ENCODE results near the gene CDK5R1. TPM values are rescaled to one million over a fixed set of nuclear protein-coding genes. Genes with fewer than 3 reads are reported as not detected.
"Not testable (repeated sequence)": the region's sequence is repeated elsewhere in the genome, so short reads cannot be mapped to it uniquely, and the experiment has no call there.

CDK5R1 gene
- total RNA-seq, 1 experiment from 2014 or later = 2.5 TPM

DNA sequence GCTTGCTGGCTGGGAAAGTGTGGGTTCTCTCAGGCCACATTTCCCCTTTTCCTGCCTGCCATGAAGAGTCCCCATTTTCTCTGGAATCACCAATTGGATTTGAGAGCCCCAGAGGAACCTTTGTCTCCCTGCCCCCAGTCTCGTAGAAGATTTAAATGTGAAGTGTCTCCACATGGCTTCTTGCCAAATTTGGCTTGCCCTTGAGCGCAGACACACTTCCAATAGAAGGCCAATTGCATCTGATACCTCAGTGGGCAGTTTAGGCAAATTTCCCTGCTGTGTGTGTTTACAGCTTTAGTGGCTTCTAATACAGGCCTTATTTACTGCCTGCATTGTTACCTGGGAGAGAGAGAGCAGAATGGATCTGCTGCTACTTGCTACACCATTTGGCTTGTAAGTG lies 29.7 kb downstream of the CDK5R1 start:
- DNase-seq (ENCODE audit: low spot score) = no peak

DNA sequence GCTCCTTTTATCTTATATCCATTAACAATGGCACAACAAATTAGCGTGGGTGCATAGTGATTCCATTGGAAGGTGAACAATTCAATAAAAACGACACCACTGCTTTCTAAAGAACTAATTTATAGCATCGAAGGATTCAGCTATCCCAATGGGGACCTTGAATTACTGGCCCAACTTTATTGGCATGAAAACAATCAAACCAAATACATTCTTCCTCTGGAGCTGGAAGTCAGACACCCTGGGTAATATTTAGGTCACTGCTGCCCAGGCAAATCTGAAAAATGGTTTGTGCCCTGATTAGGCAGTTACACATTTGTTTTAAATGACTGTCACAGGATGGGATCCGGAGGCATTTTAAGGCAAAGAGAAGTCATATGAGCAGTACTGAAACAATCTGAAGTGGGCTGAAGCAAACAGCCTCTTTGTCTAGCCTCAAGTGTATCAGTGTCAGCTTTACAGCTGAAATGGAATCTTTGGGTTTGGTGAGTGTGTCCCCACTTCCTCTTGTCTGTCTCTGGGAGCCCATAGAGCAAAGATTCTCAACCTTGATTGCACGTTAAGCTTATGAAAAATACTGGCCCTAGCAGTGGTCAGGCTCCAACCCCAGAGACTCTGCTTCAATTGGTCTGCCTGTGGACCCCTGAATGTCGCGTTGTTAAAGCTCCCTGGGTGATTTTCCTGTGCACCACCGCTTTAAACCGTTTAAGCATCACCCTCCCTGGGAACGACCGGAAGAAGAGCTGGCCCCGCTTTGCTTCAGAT lies 30.3 kb downstream of the CDK5R1 start:
- no peak for DNase-seq (ENCODE audit: low spot score)

- DNase-seq (ENCODE audit: low spot score) = no peak
Observed at GRCh38 chr17:32517982-32518381, 31.2 kb downstream of the CDK5R1 start.

- no peak for DNase-seq (ENCODE audit: low spot score)
Observed at GRCh38 chr17:32518646-32519227, 31.9 kb downstream of the CDK5R1 start.

GRCh38 chr17:32519228-32520103 lies 32.7 kb downstream of the CDK5R1 start:
- no peak for DNase-seq (ENCODE audit: low spot score)

DNA sequence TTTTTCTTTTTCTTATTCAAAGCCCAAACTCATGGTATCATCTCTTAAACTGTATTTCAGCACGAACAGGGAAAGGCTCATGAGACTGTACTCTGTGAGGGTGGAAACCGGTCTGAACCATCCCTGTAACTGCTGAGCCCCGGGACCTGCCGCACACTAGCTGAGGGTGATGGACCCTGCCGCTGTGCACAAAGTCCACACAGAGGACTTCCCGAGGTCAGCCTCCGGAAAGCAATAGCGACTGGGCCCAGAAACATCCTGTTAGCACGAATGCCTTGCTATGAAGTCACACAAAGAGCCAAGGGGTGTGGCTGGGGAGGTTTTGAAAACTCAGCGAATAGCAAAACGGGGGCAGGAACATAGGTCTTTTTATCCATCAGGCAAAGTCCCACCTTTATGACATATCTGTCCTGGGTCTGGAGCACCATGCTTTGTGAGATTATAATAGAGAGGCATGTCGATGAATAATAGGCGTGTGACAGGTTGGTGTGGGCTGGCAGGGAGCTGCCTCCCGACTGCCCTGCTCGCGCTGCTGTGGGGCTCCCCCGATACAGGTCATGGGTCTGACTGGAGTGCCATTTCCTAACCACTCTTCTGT lies 33.4 kb downstream of the CDK5R1 start:
- no peak for DNase-seq (ENCODE audit: low spot score)

- DNase-seq (ENCODE audit: low spot score) = no peak
Observed at GRCh38 chr17:32520737-32521404, 34.1 kb downstream of the CDK5R1 start.

- no peak for DNase-seq (ENCODE audit: low spot score)
Observed at GRCh38 chr17:32523017-32523680, 36.4 kb downstream of the CDK5R1 start.

DNA sequence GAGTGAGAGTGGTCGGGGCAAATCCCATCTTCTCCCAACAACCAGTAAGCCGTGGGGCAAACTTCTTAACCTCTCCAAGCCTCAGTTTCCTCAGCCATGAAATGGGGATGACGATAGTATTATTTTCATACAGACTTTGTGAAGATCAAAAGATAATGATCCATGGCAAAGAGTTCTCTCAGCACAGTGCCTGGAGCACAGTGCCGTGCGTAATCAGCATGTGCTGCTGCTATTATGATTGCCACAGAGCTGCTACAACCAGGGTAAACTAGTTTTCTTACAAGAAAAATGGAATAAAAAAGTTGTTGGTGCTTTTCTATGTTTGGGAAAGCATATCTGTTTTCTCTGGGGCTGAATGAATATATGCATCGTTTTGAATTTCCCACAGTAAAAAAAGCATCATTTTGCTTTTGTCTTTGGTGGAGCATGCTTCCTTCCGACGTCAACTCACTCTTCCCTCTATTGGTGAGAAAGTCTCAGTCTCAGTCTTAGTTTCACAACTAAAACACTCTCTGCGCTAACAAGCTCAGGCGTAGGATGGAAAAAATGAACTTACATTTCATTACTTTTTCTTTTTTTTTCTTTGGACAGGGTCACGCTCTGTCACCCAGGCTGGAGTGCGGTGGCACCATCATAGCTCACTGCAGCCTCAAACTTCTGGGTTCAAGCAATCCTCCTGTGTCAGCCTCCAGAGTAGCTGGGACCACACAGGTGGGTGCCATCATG lies 37.2 kb downstream of the CDK5R1 start:
- DNase-seq (ENCODE audit: low spot score) = no peak

GRCh38 chr17:32524553-32524880 lies 37.7 kb downstream of the CDK5R1 start:
- DNase-seq (ENCODE audit: low spot score) = not testable (repeated sequence)

GRCh38 chr17:32525122-32525521 lies 38.3 kb downstream of the CDK5R1 start:
- peak; percentile 27 for DNase-seq (ENCODE audit: low spot score)

GRCh38 chr17:32527146-32527545 lies 40.4 kb downstream of the CDK5R1 start:
- no peak for DNase-seq (ENCODE audit: low spot score)

GRCh38 chr17:32528825-32529224 lies 42.0 kb downstream of the CDK5R1 start:
- DNase-seq (ENCODE audit: low spot score) = no peak

DNA sequence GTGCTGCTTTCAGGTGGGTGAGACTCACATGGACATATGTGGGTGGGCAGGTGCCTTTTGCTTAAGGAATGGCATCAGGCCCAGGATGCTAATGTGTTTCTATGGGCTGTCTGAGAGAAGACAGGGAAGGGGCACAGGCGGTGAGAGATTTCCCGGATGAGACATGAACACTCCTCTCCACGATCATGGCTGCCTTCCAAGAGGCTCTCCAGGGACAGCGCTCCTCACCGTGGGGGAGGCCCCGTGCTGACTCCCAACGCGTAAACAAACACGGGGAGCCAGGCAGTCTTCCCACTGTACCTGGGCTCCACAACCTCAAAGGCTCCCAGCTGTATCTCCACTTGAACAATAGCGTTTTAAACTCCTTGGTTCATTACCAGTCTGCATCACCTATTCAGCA lies 42.8 kb downstream of the CDK5R1 start:
- no peak for DNase-seq (ENCODE audit: low spot score)

DNA sequence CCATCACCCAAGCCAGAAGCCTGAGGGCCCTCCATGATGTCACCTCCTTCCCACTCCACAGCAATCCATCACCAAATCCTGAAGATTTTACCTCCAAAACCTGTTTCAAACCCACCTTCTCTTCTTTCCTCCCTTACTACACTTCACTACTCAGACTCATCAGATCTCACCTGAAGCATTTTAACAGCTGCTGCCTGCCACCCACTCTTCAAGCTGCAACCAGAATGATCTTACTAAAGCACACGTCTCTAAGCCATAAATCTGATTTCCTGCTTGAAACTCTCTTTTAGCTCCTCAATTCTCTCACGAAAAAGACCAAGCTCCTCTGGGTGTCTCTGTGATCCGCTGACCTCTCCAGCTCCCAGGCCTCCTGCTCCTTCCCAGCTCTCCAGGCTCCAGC lies 46.5 kb downstream of the CDK5R1 start:
- no peak for DNase-seq (ENCODE audit: low spot score)

DNA sequence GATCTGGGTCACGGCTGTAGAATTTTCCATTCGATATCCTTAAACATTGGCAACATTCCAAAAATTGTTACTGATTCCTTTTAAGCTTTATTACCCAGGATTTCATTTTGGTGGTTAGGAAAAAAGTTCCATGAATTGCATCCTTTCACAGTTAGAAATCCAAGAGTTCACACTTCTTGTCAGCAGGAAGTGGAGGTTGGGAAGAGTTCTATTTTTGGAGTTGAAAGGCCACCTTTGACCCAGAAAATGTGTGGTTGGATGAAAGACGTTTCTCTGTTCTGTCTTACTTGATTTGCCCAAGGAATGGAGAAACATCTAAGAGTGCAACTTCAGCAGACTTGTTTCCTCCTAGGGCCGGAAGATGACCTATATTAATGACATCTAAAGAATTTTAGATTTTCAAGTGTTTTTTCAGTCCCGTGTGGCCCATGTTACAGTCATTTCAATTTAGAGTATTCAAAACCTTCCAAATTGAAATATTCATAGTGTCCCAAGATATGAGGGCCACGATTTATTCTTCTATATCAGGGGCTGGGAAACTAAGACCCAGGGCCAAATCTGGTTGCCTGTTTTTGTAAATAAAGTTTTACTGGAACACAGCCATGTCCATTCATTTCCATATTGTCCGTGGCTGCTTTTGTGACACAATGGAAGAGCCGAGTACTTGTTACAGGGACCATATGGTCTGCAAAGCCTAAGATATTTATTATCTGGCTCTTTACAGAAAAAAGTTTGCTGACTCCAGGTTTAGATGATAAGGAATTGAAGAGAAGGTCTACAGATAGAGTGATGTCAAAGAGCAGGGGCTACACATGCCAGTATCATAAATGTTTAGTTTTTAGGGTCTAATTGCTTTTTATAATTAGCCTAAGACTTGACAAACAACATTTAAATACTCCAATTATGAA lies 50.2 kb downstream of the CDK5R1 start:
- no peak for DNase-seq (ENCODE audit: low spot score)

All from H4 (cell line).